SJCRH30 (cell line): ENCODE measurements around the gene EIF2B5. TPM values are rescaled to one million over a fixed set of nuclear protein-coding genes. Genes with fewer than 3 reads are reported as not detected.

Experiments used
- DNase-seq, 2 experiments: peaks; one replicate each; pipeline ENCODE4 v3.0.0-alpha.2; 2015 to 2020
- H3K27ac ChIP-seq: fragments of 250-450 bp; sonication (Bioruptor Pico); 2 replicates; pipeline ENCODE4 v1.5.1; 2020; ENCODE audit warnings: mild to moderate bottlenecking, moderate library complexity
- H3K27me3 ChIP-seq: fragments of 250-450 bp; sonication (Bioruptor Pico); 2 replicates; pipeline ENCODE4 v1.5.1; 2020; ENCODE audit warnings: mild to moderate bottlenecking, moderate library complexity
- H3K36me3 ChIP-seq: fragments of 250-450 bp; sonication (Bioruptor Pico); 2 replicates; pipeline ENCODE4 v1.5.1; 2020; ENCODE audit warnings: mild to moderate bottlenecking, moderate library complexity
- H3K4me1 ChIP-seq: fragments of 250-450 bp; sonication (Bioruptor Pico); 2 replicates; pipeline ENCODE4 v1.5.1; 2020; ENCODE audit warnings: mild to moderate bottlenecking, moderate library complexity
- H3K4me3 ChIP-seq: fragments of 250-450 bp; sonication (Bioruptor Pico); 2 replicates; pipeline ENCODE4 v1.5.1; 2020; ENCODE audit warnings: mild to moderate bottlenecking, moderate library complexity
- H3K9me3 ChIP-seq: fragments of 250-450 bp; sonication (Bioruptor Pico); replicated peaks from 2 replicates; pipeline ENCODE4 v1.5.1; 2020; ENCODE audit warnings: mild to moderate bottlenecking, moderate library complexity
- total RNA-seq: library from RNA; depleted of rRNA; stranded (reverse); fragments of >200 nt; shearing (Covaris generic); gene quantifications from 2 replicates; pipeline ENCODE4 v1.2.3, GENCODE V29; 2014; rRNA removed

The EIF2B5 gene
- total RNA-seq, 1 experiment from 2014 or later = 43.0 TPM

GRCh38 chr3:184184546-184185230 is 49.5 kb downstream of the EIF2B5 start:
- no peak for DNase-seq
- Histone ChIP-seq H3K27ac (peak overlapping the region; percentile 82), H3K27me3 (no peaks in the 10 kb centered on the region), H3K9me3 (no peaks in the 10 kb centered on the region), H3K4me3 (peak overlapping the region; percentile 96), H3K36me3 (peaks cover 38% of the 10 kb centered on the region), H3K4me1 (peaks cover 18% of the 10 kb centered on the region)

GRCh38 chr3:184185461-184186183 is 50.5 kb downstream of the EIF2B5 start:
- Histone ChIP-seq H3K36me3 (peaks cover 32% of the 10 kb centered on the region), H3K27ac (peak overlapping the region; percentile 82), H3K9me3 (no peaks in the 10 kb centered on the region), H3K4me3 (peak overlapping the region; percentile 96), H3K27me3 (no peaks in the 10 kb centered on the region), H3K4me1 (peaks cover 18% of the 10 kb centered on the region)
- peak; percentile 98 to 99 for DNase-seq

- Histone ChIP-seq H3K4me3 (peak within 1 kb of the TSS; percentile 96), H3K9me3 (no peaks in the 10 kb centered on the region), H3K27ac (peak within 1 kb of the TSS; percentile 82), H3K4me1 (peaks cover 18% of the 10 kb centered on the region), H3K27me3 (no peaks in the 10 kb centered on the region), H3K36me3 (peaks cover 36% of the 10 kb centered on the region)
- DNase-seq = no peak
Measured at GRCh38 chr3:184186184-184186901, 51.2 kb downstream of the EIF2B5 start, which contains the start of gene ABCF3. Gene ABCF3 (plus strand): TSS chr3:184186199. CDS start chr3:184186208, 9 bp downstream.

GRCh38 chr3:184186902-184187207 is 51.7 kb downstream of the EIF2B5 start:
- H3K4me3 ChIP-seq = peak overlapping the region; percentile 96
- peaks cover 34% of the 10 kb centered on the region for H3K36me3 ChIP-seq
- no peaks in the 10 kb centered on the region for H3K9me3 ChIP-seq
- peaks cover 18% of the 10 kb centered on the region for H3K4me1 ChIP-seq
- H3K27ac ChIP-seq = no peak overlapping the region; the same call in 1 of the 2 replicates
- H3K27me3 ChIP-seq = no peaks in the 10 kb centered on the region
- no peak for DNase-seq

- Histone ChIP-seq H3K36me3 (peaks cover 31% of the 10 kb centered on the region), H3K4me3 (no peak overlapping the region)
Measured at GRCh38 chr3:184188080-184188479, 52.9 kb downstream of the EIF2B5 start.

GRCh38 chr3:184189421-184189820 is 54.3 kb downstream of the EIF2B5 start:
- Histone ChIP-seq H3K36me3 (peaks cover 23% of the 10 kb centered on the region; the same call in 1 of the 2 replicates), H3K27ac (no peak overlapping the region), H3K4me3 (no peak overlapping the region), H3K27me3 (no peaks in the 10 kb centered on the region), H3K4me1 (peaks cover 13% of the 10 kb centered on the region), H3K9me3 (no peaks in the 10 kb centered on the region)
- DNase-seq = no peak

More at GRCh38 chr3:184188080-184188479, 52.9 kb downstream of the EIF2B5 start:
- Histone ChIP-seq H3K9me3 (no peaks in the 10 kb centered on the region), H3K27me3 (no peaks in the 10 kb centered on the region), H3K4me1 (peaks cover 18% of the 10 kb centered on the region), H3K27ac (no peak overlapping the region)
- no peak for DNase-seq

- Histone ChIP-seq H3K27me3 (no peaks in the 10 kb centered on the region), H3K4me3 (no peak overlapping the region), H3K9me3 (no peaks in the 10 kb centered on the region), H3K4me1 (no peaks in the 10 kb centered on the region), H3K36me3 (peaks cover 23% of the 10 kb centered on the region; the same call in 1 of the 2 replicates), H3K27ac (no peak overlapping the region)
- no peak for DNase-seq
Measured at GRCh38 chr3:184192889-184193288, 57.7 kb downstream of the EIF2B5 start.

- no peaks in the 10 kb centered on the region for H3K9me3 ChIP-seq
- H3K4me1 ChIP-seq = no peaks in the 10 kb centered on the region
- H3K36me3 ChIP-seq = peaks cover 20% of the 10 kb centered on the region; the same call in 1 of the 2 replicates
- H3K27me3 ChIP-seq = no peaks in the 10 kb centered on the region
- no peak overlapping the region for H3K4me3 ChIP-seq
- no peak overlapping the region for H3K27ac ChIP-seq
- no peak for DNase-seq
Measured at GRCh38 chr3:184193991-184194539, 58.9 kb downstream of the EIF2B5 start.

Other genes starting within 250 kb of the EIF2B5 start
- 11.2 and 15.0 TPM in 2 replicates for gene ABCC5, start 117.5 kb upstream of the EIF2B5 start, total RNA-seq
- not detected in 2 replicates for gene HTR3D, start 103.6 kb upstream of the EIF2B5 start, total RNA-seq
- not detected in 2 replicates for gene HTR3C, start 82.3 kb upstream of the EIF2B5 start, total RNA-seq
- 6.5 and 8.0 TPM in 2 replicates for gene HTR3E, start 38.3 kb upstream of the EIF2B5 start, total RNA-seq
- 38.5 and 43.7 TPM in 2 replicates for gene DVL3, start 20.0 kb downstream of the EIF2B5 start, total RNA-seq
- gene AP2M1, start 39.5 kb downstream of the EIF2B5 start, total RNA-seq = 194 and 196 TPM in 2 replicates
- 29.4 and 32.6 TPM in 2 replicates for gene ABCF3, start 50.8 kb downstream of the EIF2B5 start, total RNA-seq
- gene VWA5B2, start 94.2 kb downstream of the EIF2B5 start, total RNA-seq = 0.51 and 1.0 TPM in 2 replicates
- 37.0 and 38.2 TPM in 2 replicates for gene ALG3, start 113.6 kb downstream of the EIF2B5 start, total RNA-seq
- gene EEF1AKMT4, start 114.3 kb downstream of the EIF2B5 start, total RNA-seq = 5.4 and 5.5 TPM in 2 replicates
- gene CAMK2N2, start 126.2 kb downstream of the EIF2B5 start, total RNA-seq = 4.0 and 6.0 TPM in 2 replicates
- 0.08 TPM in 1 of 2 replicates, not detected in the other for gene ECE2, start 140.7 kb downstream of the EIF2B5 start, total RNA-seq
- 302 TPM in 2 replicates for gene PSMD2, start 163.9 kb downstream of the EIF2B5 start, total RNA-seq
- 304 and 312 TPM in 2 replicates for gene EIF4G1, start 179.2 kb downstream of the EIF2B5 start, total RNA-seq
- 4.8 and 5.9 TPM in 2 replicates for gene FAM131A, start 202.2 kb downstream of the EIF2B5 start, total RNA-seq
- gene CLCN2, start 226.2 kb downstream of the EIF2B5 start, total RNA-seq = 4.1 and 5.5 TPM in 2 replicates
- gene POLR2H, start 226.4 kb downstream of the EIF2B5 start, total RNA-seq = 86.8 and 91.6 TPM in 2 replicates
- 0.61 and 1.2 TPM in 2 replicates for gene THPO, start 242.8 kb downstream of the EIF2B5 start, total RNA-seq
- gene CHRD, start 244.7 kb downstream of the EIF2B5 start, total RNA-seq = 8.2 and 9.0 TPM in 2 replicates